SK-N-SH (cell line): ENCODE data around the gene CTNNA3. TPM values are rescaled to one million over a fixed set of nuclear protein-coding genes. Genes with fewer than 3 reads are reported as not detected.

Experiments
- CTCF ChIA-PET: fragments of 300-600, 350-600 bp; formaldehyde crosslinking; extraction: SDS; loops from one replicate; lab custom pipeline; 2021; lab: Yijun Ruan, JAX
- POLR2A ChIA-PET: fragments of 350-600 bp; sonication (Branson Sonifier 250); formaldehyde crosslinking; extraction: SDS; loops from one replicate; lab custom pipeline; 2020; ENCODE audit warnings: antibody characterized with exemption, inconsistent platforms; lab: Yijun Ruan, JAX
- DNase-seq: peaks from one replicate; pipeline ENCODE4 v3.0.0; 2012
- H2AFZ ChIP-seq: fragments of 200-600 bp; sonication (generic); 2 replicates; pipeline ENCODE4 v1.8.1; 2016; ENCODE audit warnings: antibody characterized with exemption, mild to moderate bottlenecking, low read depth
- H3F3A ChIP-seq: fragments of 200-600 bp; sonication (generic); replicated peaks from 2 replicates; pipeline ENCODE3; 2016; ENCODE audit warnings: antibody characterized with exemption, mild to moderate bottlenecking; ENCODE audit not compliant: insufficient read depth
- H3K27ac ChIP-seq, 2 experiments: fragments of 200-500 bp in 1 of 2; fragments of 200-600 bp in 1 of 2; sonication (Bioruptor generic) in 1 of 2; sonication (generic), shearing (Covaris generic) in 1 of 2; 2 replicates each; pipeline versions ENCODE4 v1.5.1 to v1.6.1; 2014 to 2016; ENCODE audit warnings: low read depth in 2 of 2, inconsistent platforms in 1 of 2, low read length in 1 of 2, mild to moderate bottlenecking in 1 of 2, mixed read lengths in 1 of 2
- H3K27me3 ChIP-seq: fragments of 200-600 bp; sonication (generic), shearing (Covaris generic); 2 replicates; pipeline ENCODE4 v1.6.1; 2016; ENCODE audit warnings: mixed run types; ENCODE audit not compliant: insufficient read depth
- H3K36me3 ChIP-seq, 2 experiments: fragments of 200-500 bp in 1 of 2; fragments of 200-600 bp in 1 of 2; sonication (Bioruptor generic) in 1 of 2; sonication (generic) in 1 of 2; replicated peaks in 1 of 2; 2 replicates each; pipeline versions ENCODE3 to v1.5.1; 2014 to 2016; ENCODE audit warnings: low read length in 1 of 2, mild to moderate bottlenecking in 1 of 2; ENCODE audit not compliant: insufficient read depth in 2 of 2, control insufficient read depth in 1 of 2
- H3K4me1 ChIP-seq, 2 experiments: fragments of 200-500 bp in 1 of 2; fragments of 200-600 bp in 1 of 2; sonication (Bioruptor generic) in 1 of 2; sonication (generic), shearing (Covaris generic) in 1 of 2; 2 replicates each; pipeline versions ENCODE4 v1.5.1 to v1.6.1; 2014 to 2016; ENCODE audit warnings: low read depth in 1 of 2, low read length in 1 of 2, mixed run types in 1 of 2; ENCODE audit not compliant: insufficient read depth in 2 of 2, control insufficient read depth in 1 of 2
- H3K4me2 ChIP-seq: fragments of 200-600 bp; sonication (generic), shearing (Covaris generic); 2 replicates; pipeline ENCODE4 v1.6.1; 2017; ENCODE audit warnings: mixed run types
- H3K4me3 ChIP-seq, 2 experiments: fragments of 200-500 bp in 1 of 2; fragments of 200-600 bp in 1 of 2; sonication (Bioruptor generic) in 1 of 2; sonication (generic), shearing (Covaris generic) in 1 of 2; 2 replicates each; pipeline versions ENCODE4 v1.5.1 to v1.8.1; 2014 to 2016; ENCODE audit warnings: low read depth in 2 of 2, inconsistent platforms in 1 of 2, low read length in 1 of 2, mild to moderate bottlenecking in 1 of 2, mixed read lengths in 1 of 2, moderate library complexity in 1 of 2
- H3K79me2 ChIP-seq: fragments of 200-600 bp; sonication (generic); 2 replicates; pipeline ENCODE4 v1.8.1; 2017; ENCODE audit warnings: mild to moderate bottlenecking; ENCODE audit not compliant: insufficient read depth
- H3K9ac ChIP-seq: fragments of 200-600 bp; sonication (generic); 2 replicates; pipeline ENCODE4 v1.6.1; 2017; ENCODE audit warnings: mixed run types
- H3K9me2 ChIP-seq: fragments of 200-600 bp; sonication (generic); 2 replicates; pipeline ENCODE4 v1.6.1; 2017; ENCODE audit warnings: mixed run types
- H3K9me3 ChIP-seq: fragments of 200-600 bp; sonication (generic); 2 replicates; pipeline ENCODE4 v1.6.1; 2017; ENCODE audit warnings: mixed run types, mild to moderate bottlenecking, moderate library complexity
- H4K20me1 ChIP-seq: fragments of 200-600 bp; sonication (generic); 2 replicates; pipeline ENCODE4 v1.6.1; 2017; ENCODE audit warnings: mild to moderate bottlenecking, mixed run types; ENCODE audit not compliant: insufficient read depth
- CHD2 ChIP-seq: fragments of 150-350 bp; IDR thresholded peaks from 2 replicates; pipeline ENCODE4 v1.6.1; 2018; ENCODE audit warnings: low read length; ENCODE audit not compliant: partially characterized antibody
- CTCF ChIP-seq: fragments of 200-600 bp; sonication (generic); IDR thresholded peaks from 2 replicates; pipeline ENCODE4 v1.6.1; 2017; ENCODE audit warnings: antibody characterized with exemption, mild to moderate bottlenecking, moderate library complexity
- ELF1 ChIP-seq: IDR thresholded peaks from 2 replicates; pipeline ENCODE4 v1.4.0; 2012
- EP300 ChIP-seq, 2 experiments: IDR thresholded peaks; 2 replicates each; pipeline versions ENCODE4 v1.4.0 to v1.6.1; 2012; ENCODE audit warnings: borderline replicate concordance in 1 of 2, low read depth in 1 of 2, low read length in 1 of 2
- FOSL2 ChIP-seq: IDR thresholded peaks from 2 replicates; pipeline ENCODE4 v1.4.0; 2012; ENCODE audit warnings: low read depth, mild to moderate bottlenecking, moderate library complexity, borderline replicate concordance
- FOXM1 ChIP-seq: IDR thresholded peaks from 2 replicates; pipeline ENCODE4 v1.4.0; 2012; ENCODE audit warnings: low read depth, mild to moderate bottlenecking
- JUND ChIP-seq: IDR thresholded peaks from 2 replicates; pipeline ENCODE4 v1.4.0; 2012
- MAX ChIP-seq: IDR thresholded peaks from 2 replicates; pipeline ENCODE4 v1.4.0; 2012; ENCODE audit warnings: low read depth
- MEF2A ChIP-seq: IDR thresholded peaks from 2 replicates; pipeline ENCODE4 v1.4.0; 2012; ENCODE audit warnings: low read depth, borderline replicate concordance
- MXI1 ChIP-seq: IDR thresholded peaks from 2 replicates; pipeline ENCODE4 v1.6.1; 2012; ENCODE audit warnings: mild to moderate bottlenecking, low read depth, low read length, improper control_type of control experiment
- NFIC ChIP-seq: IDR thresholded peaks from 2 replicates; pipeline ENCODE4 v1.4.0; 2012; ENCODE audit warnings: borderline replicate concordance
- PBX3 ChIP-seq: IDR thresholded peaks from 2 replicates; pipeline ENCODE4; 2012
- POLR2AphosphoS5 ChIP-seq: IDR thresholded peaks from 2 replicates; pipeline ENCODE4 v1.6.1; 2012; ENCODE audit warnings: low read depth, low read length
- RAD21 ChIP-seq: IDR thresholded peaks from 2 replicates; pipeline ENCODE4 v1.6.1; 2012; ENCODE audit warnings: mild to moderate bottlenecking, low read length
- REST ChIP-seq: IDR thresholded peaks from 2 replicates; pipeline ENCODE4 v1.6.1; 2012; ENCODE audit warnings: mild to moderate bottlenecking, low read depth, low read length, moderate library complexity
- SIN3A ChIP-seq: IDR thresholded peaks from 2 replicates; pipeline ENCODE4 v1.6.1; 2012; ENCODE audit warnings: low read depth, mild to moderate bottlenecking, low read length, moderate library complexity, borderline replicate concordance
- SMC3 ChIP-seq: IDR thresholded peaks from 2 replicates; pipeline ENCODE4 v1.6.1; 2012; ENCODE audit warnings: low read depth, low read length, improper control_type of control experiment
- TAF1 ChIP-seq: IDR thresholded peaks from 2 replicates; pipeline ENCODE4 v1.6.1; 2012; ENCODE audit warnings: low read depth, mild to moderate bottlenecking, low read length, moderate library complexity, borderline replicate concordance
- TCF12 ChIP-seq: IDR thresholded peaks from 2 replicates; pipeline ENCODE4 v1.4.0; 2012
- USF1 ChIP-seq: IDR thresholded peaks from 2 replicates; pipeline ENCODE4 v1.4.0; 2012; ENCODE audit warnings: low read depth, borderline replicate concordance
- WGBS: methylation state at CpG from one replicate; pipeline ENCODE4 v1.1.6; 2017; ENCODE audit warnings: low lambda C conversion rate; 5-methylcytosine and 5-hydroxymethylcytosine counted together
- polyA plus RNA-seq, 3 experiments: library from polyadenylated mRNA; depleted of rRNA; stranded (reverse); fragments of >200 nt; gene quantifications; 2 replicates each; pipeline ENCODE4 v1.2.3, GENCODE V29; 2012

Gene CTNNA3
- polyA plus RNA-seq, 1 of the 3 experiments (the other 2 are of a cell fraction): not detected

GRCh38 chr10:67539312-67539711 lies 156.7 kb downstream of the CTNNA3 start:
- no peaks in the 10 kb centered on the region for H3K4me1 ChIP-seq
- 2% methylated on average over 6 of the region's 6 CpGs for WGBS
- H4K20me1 ChIP-seq: no peaks in the 10 kb centered on the region
- no peak overlapping the region for H3K4me3 ChIP-seq
- H3K9me3 ChIP-seq: no peaks in the 10 kb centered on the region
- H3F3A ChIP-seq: no peaks in the 10 kb centered on the region
- H3K27ac ChIP-seq: no peak overlapping the region
- H3K4me2 ChIP-seq: no peak overlapping the region
- H3K9me2 ChIP-seq: no peaks in the 10 kb centered on the region
- no peak overlapping the region for H3K9ac ChIP-seq
- CTCF ChIA-PET: no interaction called here
- TF ChIP-seq NFIC: no peak
- TF ChIP-seq TAF1: no peak
- TF ChIP-seq REST: no peak
- TF ChIP-seq EP300 (IDR thresholded peaks at IDR 0.05; ENCODE audit: borderline replicate concordance in 1 of 2, low read depth in 1 of 2, low read length in 1 of 2): no peak
- no peak for TF ChIP-seq MAX
- TF ChIP-seq PBX3: no peak
- no peak for TF ChIP-seq SIN3A
- no peak for TF ChIP-seq SMC3
- no peak for TF ChIP-seq CTCF
- H3K27me3 ChIP-seq: no peaks in the 10 kb centered on the region; the same call in 1 of the 2 replicates
- H3K79me2 ChIP-seq: no peaks in the 10 kb centered on the region
- H3K36me3 ChIP-seq: no peaks in the 10 kb centered on the region
- no peak overlapping the region for H2AFZ ChIP-seq
- no peak for DNase-seq
- POLR2A ChIA-PET: no interaction called here

- H3K27me3 ChIP-seq: no peaks in the 10 kb centered on the region; the same call in 1 of the 2 replicates
- no peak overlapping the region for H3K9ac ChIP-seq
- ChIA-PET CTCF (no interaction called here), POLR2A (no interaction called here)
- H3K4me1 ChIP-seq: no peaks in the 10 kb centered on the region
- 0% methylated on average over 1 of the region's 1 CpG for WGBS
- no peaks in the 10 kb centered on the region for H3F3A ChIP-seq
- H3K9me3 ChIP-seq: no peaks in the 10 kb centered on the region
- no peaks in the 10 kb centered on the region for H4K20me1 ChIP-seq
- DNase-seq: no peak
- no peaks in the 10 kb centered on the region for H3K9me2 ChIP-seq
- no peak overlapping the region for H3K27ac ChIP-seq
- no peak overlapping the region for H3K4me2 ChIP-seq
- no peak overlapping the region for H2AFZ ChIP-seq
- H3K79me2 ChIP-seq: no peaks in the 10 kb centered on the region
- no peak overlapping the region for H3K4me3 ChIP-seq
- H3K36me3 ChIP-seq: no peaks in the 10 kb centered on the region
- TF ChIP-seq NFIC (no peak), CHD2 (no peak), EP300 (IDR thresholded peaks at IDR 0.05; ENCODE audit: borderline replicate concordance in 1 of 2, low read depth in 1 of 2, low read length in 1 of 2) (no peak), TCF12 (no peak), FOXM1 (no peak), JUND (no peak), SMC3 (no peak), ELF1 (no peak), MEF2A (no peak), MXI1 (no peak), POLR2AphosphoS5 (no peak), USF1 (no peak), RAD21 (no peak), FOSL2 (no peak)
Observed at GRCh38 chr10:67537906-67538305, 158.1 kb downstream of the CTNNA3 start.
